H1 (cell line): ENCODE results near the gene ZNF75A. TPM values are rescaled to one million over a fixed set of nuclear protein-coding genes. Genes with fewer than 3 reads are reported as not detected.

Experiments
- CTCF ChIA-PET: fragments of 300-600 bp; sonication (Branson Sonifier 250); formaldehyde crosslinking; loops from one replicate; lab custom pipeline; 2021; ENCODE audit not compliant: partially characterized antibody; lab: Charles Lee
- POLR2A ChIA-PET: fragments of 300-600 bp; sonication (Branson Sonifier 250); formaldehyde crosslinking; loops from one replicate; lab custom pipeline; 2021; ENCODE audit warnings: inconsistent platforms; ENCODE audit not compliant: partially characterized antibody; lab: Charles Lee
- DNase-seq, 2 experiments: peaks; one replicate each; pipeline versions ENCODE4 v3.0.0 to v3.0.0-alpha.2; 2010 to 2022; ENCODE audit warnings: low spot score in 2 of 2, low read depth in 1 of 2, mixed read lengths in 1 of 2
- FAIRE-seq: peaks from 2 replicates; lab custom pipeline; 2011; peaks lifted over from hg19 to GRCh38; lab: Jason Lieb, UNC
- H2AFZ ChIP-seq: 2 replicates; pipeline ENCODE4 v1.8.1; 2012; ENCODE audit warnings: low read length, inconsistent platforms
- H2AK5ac ChIP-seq: 2 replicates; pipeline ENCODE4 v1.6.1; 2013; ENCODE audit warnings: low read depth, low read length
- H2BK120ac ChIP-seq: replicated peaks from 2 replicates; pipeline ENCODE3; 2013; ENCODE audit warnings: low read depth, low read length, inconsistent platforms
- H2BK12ac ChIP-seq: 2 replicates; pipeline ENCODE4 v1.6.1; 2013; ENCODE audit warnings: low read depth, low read length
- H2BK15ac ChIP-seq: 2 replicates; pipeline ENCODE4 v1.6.1; 2013; ENCODE audit warnings: low read length
- H2BK20ac ChIP-seq: 2 replicates; pipeline ENCODE4 v1.6.1; 2013; ENCODE audit warnings: low read length
- H2BK5ac ChIP-seq: 2 replicates; pipeline ENCODE4 v1.6.1; 2013; ENCODE audit warnings: low read depth, low read length
- H3K14ac ChIP-seq: 2 replicates; pipeline ENCODE4 v1.6.1; 2013; ENCODE audit warnings: inconsistent platforms; ENCODE audit not compliant: insufficient read length
- H3K18ac ChIP-seq: 2 replicates; pipeline ENCODE4 v1.6.1; 2013; ENCODE audit warnings: low read length; ENCODE audit errors: extremely low read depth
- H3K23ac ChIP-seq: 2 replicates; pipeline ENCODE4 v1.6.1; 2013; ENCODE audit warnings: inconsistent platforms; ENCODE audit not compliant: insufficient read length
- H3K23me2 ChIP-seq: 2 replicates; pipeline ENCODE4 v1.6.1; 2013; ENCODE audit warnings: low read depth, low read length
- H3K27ac ChIP-seq: 2 replicates; pipeline ENCODE4 v1.6.1; 2011; ENCODE audit warnings: low read depth, low read length, inconsistent platforms
- H3K27me3 ChIP-seq, 4 experiments: replicated peaks in 1 of 4; 1 replicate in 1 of 4; 2 replicates in 3 of 4; pipeline versions ENCODE4 v1.6.1 to v1.8.1; 2011 to 2013; ENCODE audit warnings: low read length in 3 of 4, mild to moderate bottlenecking in 3 of 4, inconsistent platforms in 2 of 4, mixed read lengths in 2 of 4, moderate library complexity in 1 of 4; ENCODE audit not compliant: control insufficient read depth in 3 of 4, insufficient read depth in 3 of 4; ENCODE audit errors: extremely low read depth in 1 of 4
- H3K36me3 ChIP-seq, 4 experiments: 2 replicates each; pipeline versions ENCODE4 v1.6.1 to v1.8.1; 2011 to 2013; ENCODE audit warnings: mild to moderate bottlenecking in 4 of 4, low read length in 3 of 4, moderate library complexity in 2 of 4, control low read depth in 1 of 4, inconsistent platforms in 1 of 4; ENCODE audit not compliant: insufficient read depth in 4 of 4, control insufficient read depth in 2 of 4
- H3K4ac ChIP-seq: replicated peaks from 2 replicates; pipeline ENCODE3; 2013; ENCODE audit warnings: low read length, low read depth, mixed read lengths, inconsistent platforms; ENCODE audit not compliant: insufficient read length
- H3K4me1 ChIP-seq, 4 experiments: replicated peaks in 1 of 4; 1 replicate in 1 of 4; 2 replicates in 3 of 4; pipeline versions ENCODE4 v1.6.1 to v1.8.1; 2011 to 2013; ENCODE audit warnings: low read length in 3 of 4, inconsistent platforms in 2 of 4, mixed read lengths in 1 of 4; ENCODE audit not compliant: insufficient read depth in 4 of 4, control insufficient read depth in 3 of 4
- H3K4me2 ChIP-seq, 2 experiments: 2 replicates each; pipeline versions ENCODE4 v1.6.1 to v1.8.1; 2011 to 2013; ENCODE audit warnings: low read depth in 2 of 2, low read length in 2 of 2, control low read depth in 1 of 2, inconsistent platforms in 1 of 2, mild to moderate bottlenecking in 1 of 2; ENCODE audit not compliant: insufficient read depth in 1 of 2
- H3K4me3 ChIP-seq, 4 experiments: fragments of 200-600, 300-600 bp in 1 of 4; sonication (generic), shearing (Covaris generic), sonication (Bioruptor Twin) in 1 of 4; 2 replicates each; pipeline versions ENCODE4 v1.5.1 to v1.8.1; 2011 to 2016; ENCODE audit warnings: low read length in 4 of 4, low read depth in 3 of 4, control low read depth in 2 of 4, inconsistent platforms in 2 of 4, mild to moderate bottlenecking in 2 of 4, mixed read lengths in 1 of 4, moderate library complexity in 1 of 4; ENCODE audit not compliant: insufficient read depth in 2 of 4; ENCODE audit errors: extremely low read depth in 1 of 4
- H3K56ac ChIP-seq: replicated peaks from 2 replicates; pipeline ENCODE3; 2013; ENCODE audit warnings: low read depth, mild to moderate bottlenecking, mixed read lengths, low read length, inconsistent platforms; ENCODE audit not compliant: insufficient read length
- H3K79me1 ChIP-seq: 2 replicates; pipeline ENCODE4 v1.6.1; 2013; ENCODE audit warnings: low read depth, low read length, control low read depth
- H3K79me2 ChIP-seq, 2 experiments: 2 replicates each; pipeline versions ENCODE4 v1.6.1 to v1.8.1; 2012 to 2013; ENCODE audit warnings: low read length in 2 of 2, mild to moderate bottlenecking in 2 of 2, inconsistent platforms in 1 of 2; ENCODE audit not compliant: insufficient read depth in 2 of 2, control insufficient read depth in 1 of 2
- H3K9ac ChIP-seq, 4 experiments: replicated peaks in 1 of 4; 1 replicate in 1 of 4; 2 replicates in 3 of 4; pipeline versions ENCODE4 v1.6.1 to v1.8.1; 2011 to 2013; ENCODE audit warnings: low read depth in 3 of 4, low read length in 3 of 4, control low read depth in 2 of 4, mild to moderate bottlenecking in 2 of 4, moderate library complexity in 2 of 4, inconsistent platforms in 1 of 4; ENCODE audit errors: extremely low read depth in 1 of 4
- H3K9me3 ChIP-seq, 2 experiments: 2 replicates each; pipeline versions ENCODE4 v1.6.1 to v1.8.1; 2012 to 2013; ENCODE audit warnings: mild to moderate bottlenecking in 2 of 2, moderate library complexity in 2 of 2, control low read depth in 1 of 2, inconsistent platforms in 1 of 2, low read depth in 1 of 2, low read length in 1 of 2, mixed read lengths in 1 of 2; ENCODE audit not compliant: insufficient read depth in 2 of 2
- H4K20me1 ChIP-seq, 2 experiments: replicated peaks in 1 of 2; 2 replicates each; pipeline versions ENCODE3 to v1.8.1; 2011 to 2013; ENCODE audit warnings: inconsistent platforms in 2 of 2, low read length in 2 of 2, mild to moderate bottlenecking in 1 of 2; ENCODE audit not compliant: insufficient read depth in 2 of 2, control insufficient read depth in 1 of 2
- H4K5ac ChIP-seq: 2 replicates; pipeline ENCODE4 v1.6.1; 2013; ENCODE audit warnings: low read length, low read depth, mixed read lengths, inconsistent platforms; ENCODE audit not compliant: insufficient read length
- H4K8ac ChIP-seq: 2 replicates; pipeline ENCODE4 v1.8.0; 2013; ENCODE audit warnings: mild to moderate bottlenecking, moderate library complexity, low read length, inconsistent platforms; ENCODE audit not compliant: insufficient read depth; ENCODE audit errors: extremely low read depth
- H4K91ac ChIP-seq: replicated peaks from 2 replicates; pipeline ENCODE3; 2013; ENCODE audit warnings: low read length, mixed read lengths, inconsistent platforms; ENCODE audit not compliant: insufficient read length
- BRCA1 ChIP-seq: IDR thresholded peaks from 2 replicates; pipeline ENCODE4 v1.6.1; 2012; ENCODE audit warnings: low read depth, low read length, improper control_type of control experiment
- FOSL1 ChIP-seq: IDR thresholded peaks from 2 replicates; pipeline ENCODE4 v1.6.1; 2011; ENCODE audit warnings: mild to moderate bottlenecking, low read depth, low read length, moderate library complexity; ENCODE audit not compliant: insufficient read depth
- HDAC6 ChIP-seq: IDR thresholded peaks from one replicate; pipeline ENCODE4 v1.7.1; 2012; ENCODE audit warnings: low read depth, mild to moderate bottlenecking, inconsistent platforms, low read length, moderate library complexity
- KDM1A ChIP-seq: fragments of 200-600, 300-600 bp; sonication (generic); IDR thresholded peaks from 2 replicates; pipeline ENCODE4 v1.7.1; 2016; ENCODE audit warnings: mild to moderate bottlenecking, low read length, borderline replicate concordance
- KDM5A ChIP-seq: fragments of 200-600 bp; IDR thresholded peaks from 2 replicates; pipeline ENCODE4 v1.7.1; 2012; ENCODE audit warnings: mild to moderate bottlenecking, low read length, inconsistent platforms, mixed read lengths
- POLR2A ChIP-seq, 2 experiments: IDR thresholded peaks; 1 replicate in 1 of 2; 2 replicates in 1 of 2; pipeline ENCODE4 v1.6.1; 2011; ENCODE audit warnings: low read depth in 2 of 2, low read length in 2 of 2, mild to moderate bottlenecking in 2 of 2; ENCODE audit errors: control extremely low read depth in 1 of 2
- RXRA ChIP-seq: IDR thresholded peaks from 2 replicates; pipeline ENCODE4 v1.6.1; 2011; ENCODE audit warnings: low read depth, mild to moderate bottlenecking, low read length, moderate library complexity; ENCODE audit not compliant: insufficient read depth
- SIRT6 ChIP-seq: IDR thresholded peaks from one replicate; pipeline ENCODE4 v1.7.1; 2012; ENCODE audit warnings: low read length, inconsistent platforms
- SRF ChIP-seq: IDR thresholded peaks from 2 replicates; pipeline ENCODE4 v1.6.1; 2011; ENCODE audit warnings: mild to moderate bottlenecking, low read depth, low read length, moderate library complexity
- TAF7 ChIP-seq: optimal IDR thresholded peaks from 2 replicates; pipeline ENCODE3; 2011; ENCODE audit warnings: low read depth, mild to moderate bottlenecking, inconsistent platforms, low read length, moderate library complexity, borderline replicate concordance
- TCF12 ChIP-seq: IDR thresholded peaks from 2 replicates; pipeline ENCODE4 v1.6.1; 2011; ENCODE audit warnings: low read depth, mild to moderate bottlenecking, low read length
- YY1 ChIP-seq: IDR thresholded peaks from 2 replicates; pipeline ENCODE4 v1.6.1; 2011; ENCODE audit warnings: low read depth, mild to moderate bottlenecking, low read length
- ZNF274 ChIP-seq: IDR thresholded peaks from 2 replicates; pipeline ENCODE4 v1.7.0; 2012; ENCODE audit warnings: low read length, borderline replicate concordance; ENCODE audit errors: extremely low read depth
- WGBS, 2 experiments: shearing (Covaris generic) in 1 of 2; methylation state at CpG; one replicate each; pipeline versions ENCODE4 v1.1.6 to v1.1.7; 2013 to 2015; ENCODE audit warnings: low lambda C conversion rate in 2 of 2, mixed read lengths in 2 of 2, inconsistent platforms in 1 of 2, low coverage in 1 of 2, missing lambda C conversion rate in 1 of 2; ENCODE audit not compliant: insufficient replicate concordance in 2 of 2, insufficient coverage in 1 of 2, insufficient read length in 1 of 2; ENCODE audit errors: extremely low coverage in 1 of 2, missing lambda C conversion rate in 1 of 2; 5-methylcytosine and 5-hydroxymethylcytosine counted together
- polyA plus RNA-seq, 7 experiments: library from polyadenylated mRNA; depleted of rRNA in 3 of 7; stranded (reverse) in 5 of 7; unstranded in 2 of 7; fragments of >200 nt in 5 of 7; fragments of 200-250 nt in 2 of 7; gene quantifications; 1 replicate in 5 of 7; 2 replicates in 1 of 7; 4 replicates in 1 of 7; pipeline versions ENCODE4 v1.2.1 to v1.2.3, GENCODE V29; 2011 to 2013; ENCODE audit warnings: missing spikeins in 2 of 7, mixed read lengths in 2 of 7
- total RNA-seq: library from RNA; stranded (reverse); fragmentation: NEBNext Ultra II Directional; extraction: Animal tissue kit (Norgen Biotek cat#: 25700); gene quantifications from 2 replicates; pipeline ENCODE4 v1.2.1, GENCODE V29; 2021
- TF ChIP-seq, protein P1 (sequence below): IDR thresholded peaks from 2 replicates; pipeline ENCODE4 v1.6.1; 2012; ENCODE audit warnings: low read length, inconsistent platforms

The ZNF75A gene
- total and polyA plus RNA-seq, 2 of the 8 experiments (the other 6 are each of a cell fraction or from before 2014, with no cell fraction given) = 9.3 to 30.0 TPM

DNA sequence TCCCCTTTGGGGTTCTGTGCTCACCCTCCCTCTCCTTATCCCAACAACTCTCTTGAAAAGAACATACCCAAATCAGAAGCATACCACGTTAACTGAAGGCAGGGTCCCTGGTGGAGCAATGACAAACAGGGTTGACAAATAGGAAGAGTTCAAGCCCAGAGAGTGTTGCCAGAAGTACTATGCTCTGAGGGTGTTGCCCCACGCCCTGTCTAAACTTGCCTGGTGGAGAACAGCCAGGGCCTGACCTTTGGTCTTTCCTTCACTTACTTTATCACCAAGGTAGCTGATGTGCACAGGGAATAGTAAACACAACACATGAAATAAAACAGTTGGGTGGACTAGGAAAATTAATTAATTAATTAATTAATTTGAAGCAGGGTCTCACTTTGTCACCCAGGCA lies 23.3 kb downstream of the ZNF75A start:
- H2BK120ac ChIP-seq = no peak overlapping the region
- H3K23ac ChIP-seq = no peak overlapping the region
- H4K91ac ChIP-seq = no peak overlapping the region
- ChIA-PET CTCF (no interaction called here), POLR2A (no interaction called here)
- no peaks in the 10 kb centered on the region for H3K36me3 ChIP-seq
- H3K4me2 ChIP-seq = no peak overlapping the region
- FAIRE-seq (no peak), DNase-seq (no peak)
- WGBS, 2 experiments = 55% methylated on average over 2 of the region's 2 CpGs; no CpG with 5 or more reads in 1 of the 2 experiments
- H3K27me3 ChIP-seq = no peaks in the 10 kb centered on the region
- TF ChIP-seq TCF12 (no peak), FOSL1 (no peak), TAF7 (no peak), KDM5A (no peak), KDM1A (no peak), YY1 (no peak), SIRT6 (no peak), BRCA1 (no peak), RXRA (no peak), ZNF274 (no peak), HDAC6 (no peak), SRF (no peak), POLR2A (IDR thresholded peaks at IDR 0.05; ENCODE audit: control extremely low read depth in 1 of 2, low read depth in 2 of 2, low read length in 2 of 2) (no peak)
- TF ChIP-seq, protein P1, sequence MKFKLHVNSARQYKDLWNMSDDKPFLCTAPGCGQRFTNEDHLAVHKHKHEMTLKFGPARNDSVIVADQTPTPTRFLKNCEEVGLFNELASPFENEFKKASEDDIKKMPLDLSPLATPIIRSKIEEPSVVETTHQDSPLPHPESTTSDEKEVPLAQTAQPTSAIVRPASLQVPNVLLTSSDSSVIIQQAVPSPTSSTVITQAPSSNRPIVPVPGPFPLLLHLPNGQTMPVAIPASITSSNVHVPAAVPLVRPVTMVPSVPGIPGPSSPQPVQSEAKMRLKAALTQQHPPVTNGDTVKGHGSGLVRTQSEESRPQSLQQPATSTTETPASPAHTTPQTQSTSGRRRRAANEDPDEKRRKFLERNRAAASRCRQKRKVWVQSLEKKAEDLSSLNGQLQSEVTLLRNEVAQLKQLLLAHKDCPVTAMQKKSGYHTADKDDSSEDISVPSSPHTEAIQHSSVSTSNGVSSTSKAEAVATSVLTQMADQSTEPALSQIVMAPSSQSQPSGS = no peak
- no peaks in the 10 kb centered on the region for H4K20me1 ChIP-seq
- H2BK12ac ChIP-seq = no peak overlapping the region
- H2BK20ac ChIP-seq = no peak overlapping the region
- no peak overlapping the region for H2BK15ac ChIP-seq
- no peaks in the 10 kb centered on the region for H3K4me1 ChIP-seq
- no peak overlapping the region for H2BK5ac ChIP-seq
- H3K23me2 ChIP-seq = no peaks in the 10 kb centered on the region
- H3K79me2 ChIP-seq = no peaks in the 10 kb centered on the region
- no peak overlapping the region for H2AK5ac ChIP-seq
- H4K8ac ChIP-seq = no peak overlapping the region
- no peak overlapping the region for H3K4ac ChIP-seq
- H3K14ac ChIP-seq = no peak overlapping the region
- no peak overlapping the region for H2AFZ ChIP-seq
- no peak overlapping the region for H3K18ac ChIP-seq
- H3K79me1 ChIP-seq = 0 out of 2 replicates have a peak, but pooled peaks cover 2% of the 10 kb centered on the region
- no peak overlapping the region for H3K56ac ChIP-seq
- H3K9me3 ChIP-seq = peaks cover 20 to 44% of the 10 kb centered on the region in 2 experiments; a peak in 3 of 4 replicates
- no peak overlapping the region for H3K9ac ChIP-seq
- no peak overlapping the region for H3K27ac ChIP-seq
- H3K4me3 ChIP-seq = no peak overlapping the region
- no peak overlapping the region for H4K5ac ChIP-seq
